ENCODE measurements around the gene TUSC2. TPM values are rescaled to one million over a fixed set of nuclear protein-coding genes. Genes with fewer than 3 reads are reported as not detected.

The TUSC2 gene
- total and polyA plus RNA-seq, 2 of the 13 experiments (the other 11 are each of a cell fraction or from before 2014, with no cell fraction given), result 36.7 to 39.1 TPM

DNA sequence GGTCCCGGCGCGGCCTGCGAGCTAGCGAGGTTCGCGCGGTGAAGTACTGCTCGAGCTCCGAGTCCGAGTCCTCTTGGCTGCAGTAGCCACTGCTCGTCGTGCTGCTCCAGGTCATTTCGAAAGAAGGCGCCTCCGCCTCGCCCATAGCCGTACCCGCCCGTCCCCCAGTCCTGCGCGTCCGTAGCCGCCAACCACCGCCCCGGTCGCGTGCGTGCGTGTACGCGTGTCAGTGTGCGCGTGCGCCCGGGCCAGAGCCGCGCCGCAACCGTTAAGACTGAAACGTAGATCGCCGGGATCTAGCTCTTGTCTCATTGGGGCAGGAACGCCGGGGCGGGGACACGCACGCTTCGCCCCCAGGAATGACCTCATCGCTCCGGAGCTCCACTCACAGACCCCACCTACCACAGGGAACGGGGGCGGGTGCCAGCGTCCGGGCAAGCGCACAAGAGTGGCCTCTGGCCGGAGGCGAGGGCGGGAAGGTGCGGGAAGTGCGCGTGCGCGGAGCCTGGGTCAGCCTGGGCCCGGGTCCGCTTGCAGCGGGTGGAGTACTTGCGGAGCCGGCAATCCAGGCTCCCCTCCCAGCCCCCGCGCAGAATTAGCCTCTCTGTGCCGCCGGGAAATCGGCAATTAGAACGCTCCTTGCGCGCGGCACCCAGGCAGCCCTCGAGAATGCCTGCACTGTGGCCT, 9.3 kb upstream of the TUSC2 start (continued):
- TF ChIP-seq, protein P1, sequence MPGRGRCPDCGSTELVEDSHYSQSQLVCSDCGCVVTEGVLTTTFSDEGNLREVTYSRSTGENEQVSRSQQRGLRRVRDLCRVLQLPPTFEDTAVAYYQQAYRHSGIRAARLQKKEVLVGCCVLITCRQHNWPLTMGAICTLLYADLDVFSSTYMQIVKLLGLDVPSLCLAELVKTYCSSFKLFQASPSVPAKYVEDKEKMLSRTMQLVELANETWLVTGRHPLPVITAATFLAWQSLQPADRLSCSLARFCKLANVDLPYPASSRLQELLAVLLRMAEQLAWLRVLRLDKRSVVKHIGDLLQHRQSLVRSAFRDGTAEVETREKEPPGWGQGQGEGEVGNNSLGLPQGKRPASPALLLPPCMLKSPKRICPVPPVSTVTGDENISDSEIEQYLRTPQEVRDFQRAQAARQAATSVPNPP (CRISPR knock-in tag; IDR thresholded peaks at IDR 0.05), result 0 out of 2 replicates have a peak, but pooled peaks have one; percentile 71
- TF ChIP-seq, protein P2, sequence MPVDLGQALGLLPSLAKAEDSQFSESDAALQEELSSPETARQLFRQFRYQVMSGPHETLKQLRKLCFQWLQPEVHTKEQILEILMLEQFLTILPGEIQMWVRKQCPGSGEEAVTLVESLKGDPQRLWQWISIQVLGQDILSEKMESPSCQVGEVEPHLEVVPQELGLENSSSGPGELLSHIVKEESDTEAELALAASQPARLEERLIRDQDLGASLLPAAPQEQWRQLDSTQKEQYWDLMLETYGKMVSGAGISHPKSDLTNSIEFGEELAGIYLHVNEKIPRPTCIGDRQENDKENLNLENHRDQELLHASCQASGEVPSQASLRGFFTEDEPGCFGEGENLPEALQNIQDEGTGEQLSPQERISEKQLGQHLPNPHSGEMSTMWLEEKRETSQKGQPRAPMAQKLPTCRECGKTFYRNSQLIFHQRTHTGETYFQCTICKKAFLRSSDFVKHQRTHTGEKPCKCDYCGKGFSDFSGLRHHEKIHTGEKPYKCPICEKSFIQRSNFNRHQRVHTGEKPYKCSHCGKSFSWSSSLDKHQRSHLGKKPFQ (CRISPR knock-in tag; IDR thresholded peaks at IDR 0.05; ENCODE audit: insufficient replicate concordance), result peak; percentile 88
- TF ChIP-seq ZNF333 (CRISPR knock-in tag; IDR thresholded peaks at IDR 0.05; ENCODE audit: borderline replicate concordance) (peak; percentile 82; the same call in 1 of the 2 replicates), HOXD1 (CRISPR knock-in tag; IDR thresholded peaks at IDR 0.05) (peak; percentile 53; the same call in 1 of the 2 replicates), ZNF792 (CRISPR knock-in tag; IDR thresholded peaks at IDR 0.05) (peak; percentile 69; the same call in 1 of the 2 replicates), ZNF232 (CRISPR knock-in tag; IDR thresholded peaks at IDR 0.05; ENCODE audit: borderline replicate concordance) (no peak), ZFP36 (IDR thresholded peaks at IDR 0.05; ENCODE audit: borderline replicate concordance, low read depth, low read length, partially characterized antibody) (no peak)
- TF ChIP-seq, protein P3, sequence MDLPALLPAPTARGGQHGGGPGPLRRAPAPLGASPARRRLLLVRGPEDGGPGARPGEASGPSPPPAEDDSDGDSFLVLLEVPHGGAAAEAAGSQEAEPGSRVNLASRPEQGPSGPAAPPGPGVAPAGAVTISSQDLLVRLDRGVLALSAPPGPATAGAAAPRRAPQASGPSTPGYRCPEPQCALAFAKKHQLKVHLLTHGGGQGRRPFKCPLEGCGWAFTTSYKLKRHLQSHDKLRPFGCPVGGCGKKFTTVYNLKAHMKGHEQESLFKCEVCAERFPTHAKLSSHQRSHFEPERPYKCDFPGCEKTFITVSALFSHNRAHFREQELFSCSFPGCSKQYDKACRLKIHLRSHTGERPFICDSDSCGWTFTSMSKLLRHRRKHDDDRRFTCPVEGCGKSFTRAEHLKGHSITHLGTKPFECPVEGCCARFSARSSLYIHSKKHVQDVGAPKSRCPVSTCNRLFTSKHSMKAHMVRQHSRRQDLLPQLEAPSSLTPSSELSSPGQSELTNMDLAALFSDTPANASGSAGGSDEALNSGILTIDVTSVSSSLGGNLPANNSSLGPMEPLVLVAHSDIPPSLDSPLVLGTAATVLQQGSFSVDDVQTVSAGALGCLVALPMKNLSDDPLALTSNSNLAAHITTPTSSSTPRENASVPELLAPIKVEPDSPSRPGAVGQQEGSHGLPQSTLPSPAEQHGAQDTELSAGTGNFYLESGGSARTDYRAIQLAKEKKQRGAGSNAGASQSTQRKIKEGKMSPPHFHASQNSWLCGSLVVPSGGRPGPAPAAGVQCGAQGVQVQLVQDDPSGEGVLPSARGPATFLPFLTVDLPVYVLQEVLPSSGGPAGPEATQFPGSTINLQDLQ (CRISPR knock-in tag; IDR thresholded peaks at IDR 0.05), result peak; percentile 65; the same call in 1 of the 2 replicates

All from HepG2 (cell line).